Epithelial cell of esophagus (primary cell): ENCODE measurements around the gene ANKMY1.

Source experiments
- DNase-seq: peaks from one replicate; pipeline ENCODE4 v3.0.0; 2010; ENCODE audit warnings: low read depth
- H3K4me3 ChIP-seq: 2 replicates; pipeline ENCODE4 v1.5.1; 2011; ENCODE audit warnings: mild to moderate bottlenecking, low read length, control low read depth
- CTCF ChIP-seq: IDR thresholded peaks from 2 replicates; pipeline ENCODE4 v1.5.1; 2011; ENCODE audit warnings: low read depth, mild to moderate bottlenecking, low read length, control low read depth, inconsistent platforms; ENCODE audit not compliant: insufficient read depth; ENCODE audit errors: missing control alignments

ANKMY1 gene

DNA sequence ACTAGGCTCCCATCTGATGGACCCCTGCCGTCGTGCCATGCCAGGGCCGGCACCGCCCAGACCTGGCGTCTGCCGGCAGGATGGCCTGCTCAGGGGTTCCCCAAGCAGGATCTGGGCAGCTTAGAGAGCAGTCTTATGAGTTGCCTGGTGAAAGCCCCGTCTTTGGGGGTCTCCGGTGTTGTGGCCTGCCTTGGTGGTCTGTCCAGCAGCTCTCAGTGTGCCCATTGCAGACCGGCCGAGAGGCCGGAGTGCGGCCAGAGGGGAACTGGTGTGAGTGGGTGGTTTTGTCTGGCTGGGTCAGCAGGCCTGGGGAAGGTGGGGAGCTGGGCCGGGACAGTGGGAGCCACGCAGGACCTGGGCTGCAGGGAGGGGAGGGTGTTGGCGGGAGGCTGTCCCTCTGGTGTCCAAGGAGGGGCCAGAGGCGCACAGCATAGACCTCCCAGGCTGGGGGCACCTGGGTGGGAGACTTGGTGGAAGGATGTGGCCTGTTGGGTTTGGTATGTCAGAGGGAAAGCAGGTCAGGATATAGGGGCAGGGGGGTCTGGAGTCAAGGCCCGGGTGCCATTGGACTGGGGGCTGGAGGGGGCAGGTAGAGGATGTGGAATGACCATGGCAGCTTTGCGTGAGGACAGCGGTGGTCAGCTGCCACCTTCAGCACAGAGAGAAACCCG is 105.9 kb downstream of the ANKMY1 start:
- TF ChIP-seq CTCF, result no peak
- H3K4me3 ChIP-seq, result peak overlapping the region; percentile 36
- DNase-seq, result no peak

DNA sequence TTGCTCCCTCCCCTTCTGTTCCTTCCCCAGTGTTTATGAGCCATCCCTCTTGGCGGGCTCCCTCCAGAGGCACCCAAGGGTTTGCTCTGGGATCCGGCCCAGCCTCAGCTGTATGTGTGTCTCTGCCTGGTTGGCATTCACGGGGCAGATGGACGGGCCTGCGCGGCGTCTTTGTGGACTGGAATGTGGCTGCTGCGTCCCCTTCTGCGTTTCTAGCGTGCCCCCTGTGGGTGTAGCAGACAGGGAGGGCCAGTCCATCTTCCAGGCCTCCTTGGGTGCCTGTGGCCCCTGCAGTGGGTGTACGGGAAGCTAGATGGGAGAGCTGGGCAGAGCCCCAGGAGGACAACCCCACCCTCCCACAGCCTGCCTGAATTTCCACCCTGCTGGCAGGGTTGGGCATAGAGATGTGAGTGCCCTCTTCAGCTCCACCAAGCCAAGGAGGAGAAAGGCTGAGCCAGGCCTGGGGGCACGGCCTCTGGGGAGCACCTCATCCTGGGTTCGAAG is 106.6 kb downstream of the ANKMY1 start:
- TF ChIP-seq CTCF, result peak; percentile 40
- H3K4me3 ChIP-seq, result no peak overlapping the region
- no peak for DNase-seq

DNA sequence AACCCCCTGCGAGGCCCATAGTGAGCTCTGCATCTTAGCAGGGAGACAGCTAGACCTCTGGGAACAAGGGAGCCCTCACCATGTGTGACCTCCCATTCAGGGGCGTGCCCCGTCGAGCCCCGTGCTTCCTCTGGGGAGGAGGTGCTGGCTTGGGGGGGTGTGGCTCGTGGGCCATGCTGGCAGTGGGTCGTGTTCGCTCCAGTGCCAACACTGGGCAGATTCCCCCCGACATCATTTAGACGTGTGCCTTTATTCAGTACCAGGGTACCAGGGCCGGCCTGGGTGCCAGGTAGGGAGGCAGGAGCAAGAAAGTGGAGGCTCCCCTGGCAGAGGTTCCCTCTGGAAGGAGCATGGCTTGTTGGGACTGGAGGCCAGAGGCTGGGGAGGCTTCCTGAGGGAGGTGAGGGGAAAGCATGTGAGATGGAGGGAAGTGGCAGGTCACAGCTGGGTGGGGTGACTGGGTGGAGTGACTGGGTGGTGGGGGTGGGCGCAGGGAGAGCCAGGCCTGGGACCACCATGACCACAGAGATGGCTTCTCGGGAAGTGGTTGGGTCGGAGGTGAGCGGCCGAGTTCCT is 107.2 kb downstream of the ANKMY1 start:
- TF ChIP-seq CTCF, result no peak
- no peak overlapping the region for H3K4me3 ChIP-seq
- no peak for DNase-seq

GRCh38 chr2:240449764-240450531 is 107.8 kb downstream of the ANKMY1 start:
- no peak for TF ChIP-seq CTCF

DNA sequence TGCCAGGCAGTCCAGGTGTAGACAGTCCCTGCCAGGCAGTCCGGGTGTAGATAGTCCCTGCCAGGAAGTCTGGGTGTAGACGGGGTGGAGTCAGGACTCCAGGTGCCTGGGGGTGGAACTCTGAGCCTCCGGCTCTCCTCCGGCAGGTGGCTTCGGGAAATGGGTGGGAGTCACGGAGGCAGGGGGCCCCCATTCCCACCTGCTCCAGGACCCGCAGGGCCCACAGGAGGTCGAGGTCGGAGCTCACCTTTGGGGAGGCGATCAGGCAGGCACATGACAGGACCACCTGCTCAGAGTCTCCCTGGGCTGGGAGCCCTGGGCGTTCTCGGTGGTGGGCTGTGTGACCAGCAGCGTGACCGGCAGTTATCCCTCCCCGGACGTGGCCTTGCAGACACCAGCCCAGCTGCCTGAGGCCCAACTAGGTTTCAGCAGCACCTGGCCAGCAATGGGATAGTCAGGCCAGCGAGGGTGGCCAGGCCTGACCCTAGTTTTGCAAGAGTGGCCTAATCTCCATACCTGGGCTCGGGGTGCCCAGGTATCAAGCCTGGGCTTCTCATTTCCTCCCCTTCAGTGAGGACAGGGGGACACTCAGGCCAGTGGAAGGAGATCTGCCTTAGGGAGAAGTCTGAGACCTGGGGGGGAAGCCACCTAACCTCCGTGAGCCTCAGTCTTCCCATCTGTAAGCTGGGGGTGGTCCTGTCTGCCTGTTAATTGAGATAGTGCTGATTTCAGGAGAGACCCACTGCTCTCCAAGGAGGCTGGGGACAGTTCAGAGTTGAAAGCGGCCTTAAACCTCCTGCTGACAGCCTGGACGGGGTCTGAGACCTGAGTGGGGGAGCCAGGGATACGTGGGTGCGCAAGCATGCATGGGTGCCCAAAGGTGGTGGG is 109.2 kb downstream of the ANKMY1 start:
- no peak for DNase-seq
- H3K4me3 ChIP-seq, result no peak overlapping the region
- no peak for TF ChIP-seq CTCF

More at GRCh38 chr2:240449764-240450531, 107.8 kb downstream of the ANKMY1 start:
- no peak overlapping the region for H3K4me3 ChIP-seq
- peak; percentile 94 for DNase-seq

GRCh38 chr2:240447934-240448333 is 109.9 kb downstream of the ANKMY1 start:
- no peak for DNase-seq
- no peak overlapping the region for H3K4me3 ChIP-seq
- no peak for TF ChIP-seq CTCF
